Measurements from ENCODE around the gene NEDD4.

NEDD4 gene

DNA sequence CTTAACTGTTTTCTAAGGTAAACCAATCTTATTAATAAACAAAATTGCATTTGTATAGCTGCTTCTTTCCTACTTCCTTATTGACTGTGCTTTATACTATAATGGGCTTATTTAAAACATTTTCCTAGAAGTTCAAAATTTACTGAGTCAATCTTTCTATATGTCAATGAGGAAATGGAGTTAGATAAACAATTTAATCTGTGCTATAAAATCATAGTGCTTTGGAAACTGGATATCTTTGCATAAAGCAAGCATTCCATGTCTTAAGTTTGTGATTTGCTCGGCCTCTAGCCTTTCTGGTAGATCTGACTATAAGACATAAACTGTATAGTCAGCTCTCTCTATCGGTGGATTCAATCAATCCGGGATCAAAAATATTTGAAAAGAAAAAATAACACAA lies 99.6 kb downstream of the NEDD4 start (continued):
- TF ChIP-seq RBAK (tag by site-specific recombination; IDR thresholded peaks at IDR 0.05): no peak
- TF ChIP-seq, protein P1, sequence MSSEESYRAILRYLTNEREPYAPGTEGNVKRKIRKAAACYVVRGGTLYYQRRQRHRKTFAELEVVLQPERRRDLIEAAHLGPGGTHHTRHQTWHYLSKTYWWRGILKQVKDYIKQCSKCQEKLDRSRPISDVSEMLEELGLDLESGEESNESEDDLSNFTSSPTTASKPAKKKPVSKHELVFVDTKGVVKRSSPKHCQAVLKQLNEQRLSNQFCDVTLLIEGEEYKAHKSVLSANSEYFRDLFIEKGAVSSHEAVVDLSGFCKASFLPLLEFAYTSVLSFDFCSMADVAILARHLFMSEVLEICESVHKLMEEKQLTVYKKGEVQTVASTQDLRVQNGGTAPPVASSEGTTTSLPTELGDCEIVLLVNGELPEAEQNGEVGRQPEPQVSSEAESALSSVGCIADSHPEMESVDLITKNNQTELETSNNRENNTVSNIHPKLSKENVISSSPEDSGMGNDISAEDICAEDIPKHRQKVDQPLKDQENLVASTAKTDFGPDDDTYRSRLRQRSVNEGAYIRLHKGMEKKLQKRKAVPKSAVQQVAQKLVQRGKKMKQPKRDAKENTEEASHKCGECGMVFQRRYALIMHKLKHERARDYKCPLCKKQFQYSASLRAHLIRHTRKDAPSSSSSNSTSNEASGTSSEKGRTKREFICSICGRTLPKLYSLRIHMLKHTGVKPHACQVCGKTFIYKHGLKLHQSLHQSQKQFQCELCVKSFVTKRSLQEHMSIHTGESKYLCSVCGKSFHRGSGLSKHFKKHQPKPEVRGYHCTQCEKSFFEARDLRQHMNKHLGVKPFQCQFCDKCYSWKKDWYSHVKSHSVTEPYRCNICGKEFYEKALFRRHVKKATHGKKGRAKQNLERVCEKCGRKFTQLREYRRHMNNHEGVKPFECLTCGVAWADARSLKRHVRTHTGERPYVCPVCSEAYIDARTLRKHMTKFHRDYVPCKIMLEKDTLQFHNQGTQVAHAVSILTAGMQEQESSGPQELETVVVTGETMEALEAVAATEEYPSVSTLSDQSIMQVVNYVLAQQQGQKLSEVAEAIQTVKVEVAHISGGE (tag by site-specific recombination; conservative IDR thresholded peaks at IDR 0.05; ENCODE audit: low read depth): no peak
- TF ChIP-seq, protein P2, sequence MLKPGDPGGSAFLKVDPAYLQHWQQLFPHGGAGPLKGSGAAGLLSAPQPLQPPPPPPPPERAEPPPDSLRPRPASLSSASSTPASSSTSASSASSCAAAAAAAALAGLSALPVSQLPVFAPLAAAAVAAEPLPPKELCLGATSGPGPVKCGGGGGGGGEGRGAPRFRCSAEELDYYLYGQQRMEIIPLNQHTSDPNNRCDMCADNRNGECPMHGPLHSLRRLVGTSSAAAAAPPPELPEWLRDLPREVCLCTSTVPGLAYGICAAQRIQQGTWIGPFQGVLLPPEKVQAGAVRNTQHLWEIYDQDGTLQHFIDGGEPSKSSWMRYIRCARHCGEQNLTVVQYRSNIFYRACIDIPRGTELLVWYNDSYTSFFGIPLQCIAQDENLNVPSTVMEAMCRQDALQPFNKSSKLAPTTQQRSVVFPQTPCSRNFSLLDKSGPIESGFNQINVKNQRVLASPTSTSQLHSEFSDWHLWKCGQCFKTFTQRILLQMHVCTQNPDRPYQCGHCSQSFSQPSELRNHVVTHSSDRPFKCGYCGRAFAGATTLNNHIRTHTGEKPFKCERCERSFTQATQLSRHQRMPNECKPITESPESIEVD (tag by site-specific recombination; IDR thresholded peaks at IDR 0.05): 0 out of 2 replicates have a peak, but pooled peaks have one; percentile 19

DNA sequence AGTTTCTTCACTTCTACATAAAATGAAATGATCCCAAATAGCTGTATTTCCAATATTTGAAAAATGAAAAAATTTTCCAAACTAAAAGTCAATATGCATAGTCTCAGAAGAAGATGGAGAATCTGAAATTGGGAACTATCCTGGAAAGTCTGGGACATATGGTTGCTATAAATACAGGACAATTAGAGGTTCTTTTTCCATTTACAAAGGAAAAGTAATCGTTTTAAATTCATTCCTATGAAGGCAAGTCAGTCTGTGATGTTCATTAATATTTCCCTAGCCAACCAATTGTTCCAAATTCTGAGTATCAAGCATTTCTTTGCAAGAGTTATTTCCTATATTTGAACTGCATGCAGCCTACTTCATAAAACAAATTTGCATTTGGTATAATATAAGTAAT lies 102.2 kb downstream of the NEDD4 start:
- ChIA-PET POLR2A (no interaction called here), CTCF (interaction anchor here (1.0 kb wide), 1 partner anchor 17 kb away, joined by 3 read pairs; no protein-coding TSS in a partner anchor)
- Histone ChIP-seq H3K4me3 (ENCODE audit: low read depth, low read length) (no peak overlapping the region), H3K9me3 (ENCODE audit: control insufficient read depth, insufficient read depth, low read depth, low read length) (no peaks in the 10 kb centered on the region), H3K4me1 (ENCODE audit: control insufficient read depth, insufficient read depth, low read length) (peaks cover 9% of the 10 kb centered on the region), H3K36me3 (ENCODE audit: control insufficient read depth in 2 of 2, insufficient read depth in 1 of 2, low read length in 2 of 2) (no peaks in the 10 kb centered on the region), H3K27ac (ENCODE audit: extremely low read depth, low read depth, low read length) (no peak overlapping the region)
- TF ChIP-seq GLI4 (tag by site-specific recombination; IDR thresholded peaks at IDR 0.05) (no peak), ZNF555 (tag by site-specific recombination; conservative IDR thresholded peaks at IDR 0.05) (no peak), ZNF433 (tag by site-specific recombination; IDR thresholded peaks at IDR 0.05; ENCODE audit: low read depth) (no peak), ZNF654 (tag by site-specific recombination; IDR thresholded peaks at IDR 0.05; ENCODE audit: low read depth) (no peak), ZNF114 (tag by site-specific recombination; IDR thresholded peaks at IDR 0.05) (no peak), TCF7L2 (IDR thresholded peaks at IDR 0.05; ENCODE audit: borderline replicate concordance, low read depth, low read length) (no peak)
- TF ChIP-seq, protein P3, sequence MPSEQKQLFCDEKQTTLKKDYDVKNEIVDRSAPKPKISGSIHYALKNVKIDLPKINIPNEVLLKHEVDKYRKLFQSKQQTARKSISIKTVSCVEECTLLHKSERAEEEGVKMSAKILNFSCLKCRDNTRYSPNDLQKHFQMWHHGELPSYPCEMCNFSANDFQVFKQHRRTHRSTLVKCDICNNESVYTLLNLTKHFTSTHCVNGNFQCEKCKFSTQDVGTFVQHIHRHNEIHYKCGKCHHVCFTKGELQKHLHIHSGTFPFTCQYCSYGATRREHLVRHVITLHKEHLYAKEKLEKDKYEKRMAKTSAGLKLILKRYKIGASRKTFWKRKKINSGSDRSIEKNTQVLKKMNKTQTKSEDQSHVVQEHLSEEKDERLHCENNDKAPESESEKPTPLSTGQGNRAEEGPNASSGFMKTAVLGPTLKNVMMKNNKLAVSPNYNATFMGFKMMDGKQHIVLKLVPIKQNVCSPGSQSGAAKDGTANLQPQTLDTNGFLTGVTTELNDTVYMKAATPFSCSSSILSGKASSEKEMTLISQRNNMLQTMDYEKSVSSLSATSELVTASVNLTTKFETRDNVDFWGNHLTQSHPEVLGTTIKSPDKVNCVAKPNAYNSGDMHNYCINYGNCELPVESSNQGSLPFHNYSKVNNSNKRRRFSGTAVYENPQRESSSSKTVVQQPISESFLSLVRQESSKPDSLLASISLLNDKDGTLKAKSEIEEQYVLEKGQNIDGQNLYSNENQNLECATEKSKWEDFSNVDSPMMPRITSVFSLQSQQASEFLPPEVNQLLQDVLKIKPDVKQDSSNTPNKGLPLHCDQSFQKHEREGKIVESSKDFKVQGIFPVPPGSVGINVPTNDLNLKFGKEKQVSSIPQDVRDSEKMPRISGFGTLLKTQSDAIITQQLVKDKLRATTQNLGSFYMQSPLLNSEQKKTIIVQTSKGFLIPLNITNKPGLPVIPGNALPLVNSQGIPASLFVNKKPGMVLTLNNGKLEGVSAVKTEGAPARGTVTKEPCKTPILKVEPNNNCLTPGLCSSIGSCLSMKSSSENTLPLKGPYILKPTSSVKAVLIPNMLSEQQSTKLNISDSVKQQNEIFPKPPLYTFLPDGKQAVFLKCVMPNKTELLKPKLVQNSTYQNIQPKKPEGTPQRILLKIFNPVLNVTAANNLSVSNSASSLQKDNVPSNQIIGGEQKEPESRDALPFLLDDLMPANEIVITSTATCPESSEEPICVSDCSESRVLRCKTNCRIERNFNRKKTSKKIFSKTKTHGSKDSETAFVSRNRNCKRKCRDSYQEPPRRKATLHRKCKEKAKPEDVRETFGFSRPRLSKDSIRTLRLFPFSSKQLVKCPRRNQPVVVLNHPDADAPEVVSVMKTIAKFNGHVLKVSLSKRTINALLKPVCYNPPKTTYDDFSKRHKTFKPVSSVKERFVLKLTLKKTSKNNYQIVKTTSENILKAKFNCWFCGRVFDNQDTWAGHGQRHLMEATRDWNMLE (tag by site-specific recombination; conservative IDR thresholded peaks at IDR 0.05; ENCODE audit: low read depth): no peak

DNA sequence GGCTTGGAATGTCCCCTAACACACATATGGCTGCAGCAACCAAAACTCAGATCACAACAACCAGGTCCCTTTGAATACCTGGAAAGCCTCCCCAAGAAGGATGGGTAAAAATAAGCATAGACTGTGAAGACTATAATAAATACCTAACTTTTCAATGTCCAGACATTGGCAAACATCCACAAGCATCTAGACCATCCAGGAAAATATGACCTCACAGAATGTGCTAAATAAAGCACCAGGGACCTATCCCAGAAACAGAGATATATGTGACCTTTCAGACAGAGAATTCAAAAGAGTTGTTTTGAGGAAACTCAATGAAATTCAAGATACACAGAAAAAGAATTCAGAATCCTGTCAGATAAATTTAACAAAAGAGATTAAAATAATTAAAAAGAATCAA lies 109.2 kb downstream of the NEDD4 start:
- Histone ChIP-seq H3K4me1 (ENCODE audit: control insufficient read depth, insufficient read depth, low read length) (no peaks in the 10 kb centered on the region), H3K27ac (ENCODE audit: extremely low read depth, low read depth, low read length) (no peak overlapping the region), H3K4me3 (ENCODE audit: low read depth, low read length) (no peak overlapping the region), H3K9me3 (ENCODE audit: control insufficient read depth, insufficient read depth, low read depth, low read length) (no peaks in the 10 kb centered on the region), H3K36me3 (ENCODE audit: control insufficient read depth in 2 of 2, insufficient read depth in 1 of 2, low read length in 2 of 2) (no peaks in the 10 kb centered on the region)
- ChIA-PET CTCF (no interaction called here), POLR2A (no interaction called here)
- TF ChIP-seq ZNF2 (tag by site-specific recombination; IDR thresholded peaks at IDR 0.05) (no peak), ZNF548 (tag by site-specific recombination; IDR thresholded peaks at IDR 0.05) (no peak), ZFHX2 (tag by site-specific recombination; conservative IDR thresholded peaks at IDR 0.05) (no peak), ZNF670 (tag by site-specific recombination; IDR thresholded peaks at IDR 0.05; ENCODE audit: low read depth) (no peak), ZSCAN16 (tag by site-specific recombination; IDR thresholded peaks at IDR 0.05) (no peak)
- TF ChIP-seq, protein P4, sequence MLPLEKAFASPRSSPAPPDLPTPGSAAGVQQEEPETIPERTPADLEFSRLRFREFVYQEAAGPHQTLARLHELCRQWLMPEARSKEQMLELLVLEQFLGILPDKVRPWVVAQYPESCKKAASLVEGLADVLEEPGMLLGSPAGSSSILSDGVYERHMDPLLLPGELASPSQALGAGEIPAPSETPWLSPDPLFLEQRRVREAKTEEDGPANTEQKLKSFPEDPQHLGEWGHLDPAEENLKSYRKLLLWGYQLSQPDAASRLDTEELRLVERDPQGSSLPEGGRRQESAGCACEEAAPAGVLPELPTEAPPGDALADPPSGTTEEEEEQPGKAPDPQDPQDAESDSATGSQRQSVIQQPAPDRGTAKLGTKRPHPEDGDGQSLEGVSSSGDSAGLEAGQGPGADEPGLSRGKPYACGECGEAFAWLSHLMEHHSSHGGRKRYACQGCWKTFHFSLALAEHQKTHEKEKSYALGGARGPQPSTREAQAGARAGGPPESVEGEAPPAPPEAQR (tag by site-specific recombination; IDR thresholded peaks at IDR 0.05): no peak
- TF ChIP-seq, protein P2 (tag by site-specific recombination; IDR thresholded peaks at IDR 0.05): no peak
- TF ChIP-seq, protein P5, sequence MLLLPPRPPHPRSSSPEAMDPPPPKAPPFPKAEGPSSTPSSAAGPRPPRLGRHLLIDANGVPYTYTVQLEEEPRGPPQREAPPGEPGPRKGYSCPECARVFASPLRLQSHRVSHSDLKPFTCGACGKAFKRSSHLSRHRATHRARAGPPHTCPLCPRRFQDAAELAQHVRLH (tag by site-specific recombination; IDR thresholded peaks at IDR 0.05): no peak
